SIG-M5 (cell line): ENCODE results near the gene MARK3.

Experiments used
- DNase-seq: peaks from one replicate; lab custom pipeline; 2025; lab: John Stamatoyannopoulos, UW

MARK3 gene

DNA sequence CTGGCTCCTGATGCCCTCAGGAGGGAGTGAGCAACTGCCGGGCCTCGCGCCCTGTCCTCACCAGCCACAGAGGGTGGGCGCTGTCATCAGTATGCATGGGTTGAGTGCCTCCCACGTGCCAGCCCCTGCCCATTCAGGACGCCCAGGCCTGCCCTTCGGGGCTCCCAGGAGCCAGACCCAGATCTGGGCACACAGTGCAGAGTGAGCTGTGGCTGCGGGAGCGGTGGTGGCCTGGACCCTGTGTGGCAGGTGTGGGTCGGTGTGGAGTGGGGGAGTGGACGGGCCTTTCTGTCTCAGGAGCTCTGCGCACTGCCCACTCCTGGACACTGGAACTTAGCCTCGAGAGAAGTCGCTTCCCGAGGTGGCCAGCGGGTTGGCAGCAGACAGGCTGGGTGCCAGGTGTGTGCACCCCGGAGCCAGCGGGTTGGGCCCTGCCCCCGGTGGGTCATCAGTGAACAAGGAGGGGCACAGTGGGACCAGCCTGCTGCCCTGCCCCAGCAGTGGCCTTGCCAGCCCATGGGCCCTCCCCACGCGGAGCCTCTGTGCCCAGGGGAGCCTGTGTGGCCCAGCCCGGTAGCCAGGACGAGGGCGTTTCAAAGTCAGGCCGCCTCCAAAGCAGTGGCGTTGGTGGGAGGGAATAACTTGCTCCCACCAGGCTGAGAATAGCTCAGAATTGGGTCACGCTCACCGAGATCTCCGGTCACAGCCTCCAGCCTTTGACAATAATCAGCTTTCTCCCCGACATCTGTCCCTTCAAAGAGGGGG is 153.3 kb downstream of the MARK3 start:
- no peak for DNase-seq

DNA sequence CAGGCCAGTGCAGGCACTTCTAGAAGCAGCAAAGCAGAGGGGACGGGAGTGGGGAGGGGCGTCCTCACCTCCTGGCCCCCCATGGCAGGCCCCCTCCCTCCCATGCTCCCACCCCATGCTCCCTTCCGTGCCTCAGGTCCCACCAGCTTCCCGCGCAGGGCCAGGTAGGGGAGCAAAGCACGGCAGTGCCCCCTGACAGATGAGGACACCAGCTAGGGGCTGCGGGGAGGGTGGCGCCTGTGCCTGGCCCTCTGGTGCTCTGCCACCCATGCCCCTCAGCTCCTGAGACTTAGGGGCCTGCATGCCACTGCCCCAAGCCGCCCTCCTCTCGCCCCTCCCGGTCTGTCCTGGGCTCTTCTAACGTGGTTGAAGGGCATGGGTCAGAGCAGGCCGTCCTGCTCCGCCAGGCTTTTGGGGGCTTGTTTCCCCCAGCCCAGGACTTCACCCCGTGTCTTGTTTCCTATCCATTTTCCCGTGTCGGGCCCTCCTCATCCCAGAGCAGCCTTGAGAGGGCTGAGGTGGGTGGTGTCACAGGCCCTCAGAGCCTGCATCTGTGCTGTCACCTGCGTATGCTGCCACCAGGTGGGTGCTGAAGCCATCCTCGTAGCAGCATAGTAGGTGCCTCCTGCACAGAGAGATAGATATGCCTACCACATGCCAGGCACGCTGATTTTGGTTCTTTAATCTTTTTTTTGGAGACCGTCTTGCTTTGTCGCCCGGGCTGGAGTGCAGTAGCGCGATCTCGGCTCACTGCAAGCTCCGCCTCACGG is 154.0 kb downstream of the MARK3 start:
- no peak for DNase-seq

DNA sequence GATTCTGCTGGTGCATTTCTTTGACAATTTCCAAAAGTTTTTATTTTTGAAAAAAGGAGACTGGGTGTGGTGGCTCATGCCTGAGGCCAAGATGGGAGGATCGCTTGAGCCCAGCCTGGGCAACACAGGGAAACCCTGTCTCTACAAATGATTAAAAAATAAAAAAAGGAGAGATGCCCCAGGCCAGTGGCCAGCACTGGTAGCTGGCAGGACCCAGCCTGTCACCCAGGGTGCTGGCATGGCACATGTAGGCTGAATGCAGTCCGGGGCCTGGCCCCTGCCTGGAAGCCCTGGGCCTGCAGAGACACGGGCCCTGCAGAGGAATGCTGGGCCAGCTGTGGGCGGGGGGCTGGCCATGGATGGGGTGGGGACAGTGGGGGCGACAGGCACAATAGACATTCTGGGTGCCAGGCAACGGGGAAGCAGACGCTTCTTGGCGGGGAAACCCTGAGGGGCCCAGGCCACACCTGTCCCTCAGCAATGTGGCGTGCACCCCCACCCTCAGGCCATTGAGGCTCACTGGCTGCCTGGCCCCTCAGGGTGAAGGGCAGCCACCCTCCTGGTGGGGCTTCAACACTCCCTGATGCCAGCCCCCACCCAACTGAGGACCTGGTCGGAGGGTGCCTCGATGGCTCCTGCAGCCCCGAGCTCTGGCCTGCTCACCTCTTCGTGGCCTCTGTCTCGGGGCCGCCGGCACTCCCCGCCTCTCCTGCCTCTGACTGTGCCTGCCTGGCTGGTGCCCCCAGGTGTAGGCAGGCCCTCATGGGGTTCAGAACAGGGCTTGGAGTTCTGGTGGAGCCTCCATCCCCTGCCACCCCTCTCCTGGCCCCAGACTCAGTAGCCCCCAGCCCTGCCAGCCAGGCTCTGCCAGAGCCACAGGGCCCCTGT is 155.8 kb downstream of the MARK3 start:
- DNase-seq = no peak

DNA sequence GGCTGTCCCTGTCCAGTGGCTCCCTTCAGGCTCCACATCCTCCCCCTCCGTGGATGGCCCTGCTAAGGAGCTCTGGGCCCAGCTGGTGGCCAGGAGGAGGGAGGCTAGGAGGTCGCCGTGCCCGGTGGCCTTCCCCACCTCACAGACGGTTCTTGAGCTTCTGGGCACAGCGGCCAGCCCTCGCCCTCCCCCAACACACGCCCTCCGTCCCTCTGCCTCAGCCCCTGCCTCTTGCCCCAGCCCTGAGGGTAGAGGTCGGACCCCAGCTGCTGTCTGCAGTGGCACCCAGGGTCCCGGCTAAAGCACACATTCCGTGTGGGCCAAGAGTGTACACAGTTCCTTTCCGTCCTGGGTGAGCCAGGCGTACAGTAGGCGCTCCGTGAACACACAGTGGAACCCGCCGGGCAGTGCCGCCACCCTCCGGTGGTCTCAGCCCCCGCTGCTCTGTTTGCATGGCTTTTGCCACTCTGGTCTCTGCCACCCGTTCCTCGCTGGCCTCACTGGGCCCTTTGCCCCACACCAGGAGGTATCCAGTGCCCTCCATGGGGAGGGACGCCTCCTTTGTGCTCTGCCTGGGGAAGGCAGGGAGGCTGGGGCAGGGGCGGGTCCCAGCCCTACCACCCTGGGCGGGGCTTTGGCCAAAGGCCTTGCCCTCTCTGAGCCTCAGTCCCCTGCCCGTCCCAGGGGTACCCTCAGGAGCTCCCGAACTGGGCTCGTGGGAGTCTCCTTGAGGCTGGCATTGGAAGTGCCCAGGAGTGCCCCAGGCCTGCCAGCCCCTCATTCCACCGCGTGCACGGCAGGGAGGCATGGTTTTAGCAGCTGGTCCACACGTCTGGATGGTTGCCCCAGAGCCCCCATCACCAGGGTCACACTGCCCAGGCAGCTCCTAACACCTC is 156.7 kb downstream of the MARK3 start:
- DNase-seq = no peak

DNA sequence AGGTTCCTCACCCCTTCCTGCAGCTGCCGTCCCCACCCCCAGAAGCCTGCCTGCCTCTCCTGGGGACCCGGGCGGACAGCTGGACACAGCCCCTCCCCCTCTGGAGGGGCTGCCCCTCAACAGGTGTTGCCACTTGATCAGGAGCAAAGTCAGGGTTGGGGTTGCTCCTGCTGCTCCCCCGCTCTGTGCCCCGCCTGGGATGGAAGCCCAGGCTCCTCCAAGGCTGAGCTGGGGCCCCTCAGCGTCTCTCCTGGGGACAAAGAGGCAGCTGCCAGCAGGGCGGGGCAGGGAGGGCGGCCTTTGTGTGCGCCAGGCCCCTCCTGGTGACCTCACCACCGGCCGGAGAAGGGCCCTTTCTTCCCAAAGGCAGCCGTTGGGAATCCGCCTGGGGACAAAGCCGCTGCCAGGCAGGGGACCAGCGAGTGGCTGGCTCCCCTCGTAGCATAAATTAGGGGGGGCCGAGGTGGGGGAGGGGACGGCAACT is 157.4 kb downstream of the MARK3 start:
- DNase-seq = no peak

DNA sequence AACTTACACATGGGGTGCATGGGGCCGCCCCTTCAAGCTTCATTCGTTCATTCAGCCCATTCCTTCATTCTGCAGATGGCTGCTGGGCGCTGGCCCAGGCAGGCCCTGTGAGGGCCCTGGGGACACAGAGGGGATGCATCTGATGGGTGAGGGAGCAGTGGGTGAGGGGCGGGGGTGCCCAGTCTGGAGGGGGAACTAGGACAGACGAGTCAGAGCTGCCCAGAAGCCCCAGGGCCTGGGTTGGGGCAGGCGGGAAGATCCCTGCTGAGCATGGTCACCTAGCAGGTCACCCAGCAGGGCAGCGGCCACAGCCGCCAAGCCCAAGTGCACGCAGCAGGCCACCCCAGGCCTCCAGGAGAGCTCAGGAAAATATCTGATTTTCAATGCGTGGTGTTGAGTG is 157.9 kb downstream of the MARK3 start:
- DNase-seq = no peak

DNA sequence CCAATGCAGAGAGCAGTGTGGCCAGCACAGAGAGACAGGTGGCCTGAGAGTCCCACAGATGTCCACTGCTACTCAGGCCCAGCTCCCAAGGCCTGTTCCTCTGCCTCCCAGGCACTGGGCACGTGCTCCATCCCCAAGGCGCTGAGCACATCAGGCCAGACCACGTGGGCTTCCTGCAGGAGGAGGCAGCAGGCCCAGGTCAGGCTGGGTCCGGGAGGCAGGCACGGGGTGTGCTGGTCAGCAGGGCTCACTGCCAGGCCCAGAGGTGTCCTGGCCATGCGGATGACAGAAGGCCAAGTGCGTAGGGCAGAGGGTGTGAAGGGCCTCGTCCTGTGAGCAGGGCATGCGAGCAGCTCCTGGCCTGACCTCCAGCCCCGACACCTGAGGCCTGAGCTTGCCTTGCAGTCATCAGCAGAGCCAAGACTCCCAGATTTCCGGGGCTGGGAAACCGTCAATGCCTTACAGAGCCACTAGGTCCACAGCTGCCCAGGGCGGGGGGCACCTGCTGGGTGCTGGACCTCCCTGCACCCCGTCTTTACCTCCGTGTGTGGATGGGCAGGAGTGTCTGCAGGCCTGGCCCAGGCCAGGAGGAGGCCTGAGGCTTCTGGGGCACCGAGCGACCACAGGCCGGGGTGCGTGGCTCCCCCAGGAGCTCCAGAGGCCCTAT is 158.6 kb downstream of the MARK3 start:
- DNase-seq = no peak

DNA sequence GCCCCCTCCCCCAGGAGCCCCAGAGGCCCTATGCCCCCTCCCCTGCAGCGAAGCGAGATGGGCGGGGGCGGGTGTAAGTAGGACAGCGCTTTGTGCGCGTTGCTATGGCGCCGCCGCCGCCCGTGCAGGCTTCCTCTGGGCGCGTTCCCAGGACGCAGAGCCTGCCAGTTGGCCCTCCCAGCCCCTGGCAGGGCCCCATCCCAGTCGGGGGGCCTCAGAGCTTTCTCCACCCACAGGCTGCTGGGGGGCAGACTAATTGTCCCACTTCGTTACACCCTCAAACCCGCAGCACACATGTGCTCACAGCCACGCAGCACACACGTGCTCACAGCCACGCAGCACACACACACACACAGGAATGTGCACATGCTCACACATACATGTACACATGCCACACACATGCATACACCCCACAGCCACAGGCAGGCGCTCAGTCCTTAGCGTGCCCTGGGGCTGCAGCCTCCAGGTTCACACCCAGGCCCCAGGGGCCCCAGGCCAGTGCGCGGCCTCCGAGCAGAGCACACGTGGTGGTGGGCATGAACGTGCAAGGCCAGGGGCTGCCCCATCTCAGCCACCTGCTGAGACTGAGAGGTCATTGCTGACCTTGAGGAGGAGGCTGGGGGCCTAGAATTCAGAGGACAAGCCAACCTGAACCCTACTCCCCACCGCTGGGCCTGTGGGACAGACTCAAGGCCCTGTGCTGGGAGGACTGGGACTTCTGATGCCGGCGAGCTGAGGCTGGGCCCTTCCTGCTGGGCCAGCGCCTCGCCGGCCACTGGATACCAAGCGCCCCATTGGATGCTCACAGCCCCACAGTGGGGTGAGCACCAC is 159.4 kb downstream of the MARK3 start:
- DNase-seq = no peak

DNA sequence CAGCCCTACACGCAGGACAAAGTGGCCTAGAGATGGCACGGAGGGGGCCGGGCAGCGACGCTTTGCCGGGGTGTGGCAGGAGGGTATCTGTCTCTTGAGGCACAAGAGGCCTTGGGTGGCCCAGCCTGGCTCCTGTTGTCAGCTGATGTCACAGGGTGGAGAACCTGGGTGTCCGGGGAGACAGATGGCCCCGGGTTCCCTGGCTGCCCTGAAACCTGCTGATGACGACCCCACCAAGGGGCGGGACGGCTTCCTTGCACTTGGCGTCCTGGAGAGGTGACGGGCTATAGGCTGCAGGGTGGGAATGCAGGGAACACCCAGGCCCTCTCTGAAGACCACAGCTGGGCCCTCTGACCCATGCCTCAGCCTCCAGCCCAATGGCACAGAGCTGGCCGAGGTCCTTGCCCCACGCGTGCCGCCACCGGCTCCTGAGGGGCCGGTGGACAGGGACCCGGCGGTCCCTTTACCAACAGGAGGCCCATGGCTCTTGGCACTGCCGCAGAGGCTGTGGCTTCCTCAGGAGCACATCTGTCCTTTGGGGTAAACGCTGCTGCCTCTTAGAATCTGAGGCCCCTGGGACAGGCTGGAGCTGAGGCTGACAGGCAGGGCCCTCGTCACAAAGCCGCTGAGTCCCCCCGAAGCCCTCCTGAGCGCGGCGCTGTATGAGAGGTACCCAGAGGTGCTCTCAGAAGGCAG is 160.2 kb downstream of the MARK3 start:
- no peak for DNase-seq

DNA sequence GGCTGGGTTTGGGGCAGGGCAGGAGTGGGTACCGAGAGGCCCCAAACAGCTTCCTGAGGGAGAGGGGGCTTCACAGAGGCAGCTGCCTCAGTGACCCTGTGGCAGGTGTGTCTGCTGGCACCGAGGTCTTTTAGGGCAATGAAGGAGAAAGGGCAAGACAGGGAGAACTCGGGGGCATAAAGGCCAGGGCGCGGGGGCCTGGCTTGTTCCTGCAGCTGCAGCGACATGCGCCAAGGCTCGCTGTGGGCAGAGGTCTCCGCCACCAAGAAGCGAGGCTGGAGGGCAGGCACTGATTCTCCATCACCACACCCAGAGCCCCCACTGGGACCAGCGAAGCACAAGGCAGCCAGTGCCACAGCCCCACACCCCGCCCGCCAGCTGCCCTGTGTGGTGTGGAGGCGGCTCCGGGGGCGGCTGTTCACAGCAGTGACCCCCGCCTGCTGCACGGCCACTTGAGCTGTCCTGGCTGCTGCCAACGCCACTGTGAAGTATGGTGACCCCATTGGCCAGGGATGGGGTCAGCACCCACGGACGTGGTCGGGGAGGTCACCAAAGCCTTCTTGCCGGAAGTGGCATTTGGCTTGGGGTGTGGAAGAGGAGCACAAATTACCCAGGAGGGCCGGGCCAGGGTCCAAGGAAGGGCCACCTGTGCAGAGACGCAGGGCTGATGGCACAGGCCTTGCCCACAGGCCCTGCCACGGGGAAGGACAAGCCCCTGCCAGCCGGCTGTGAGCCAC is 160.9 kb downstream of the MARK3 start:
- DNase-seq = no peak

DNA sequence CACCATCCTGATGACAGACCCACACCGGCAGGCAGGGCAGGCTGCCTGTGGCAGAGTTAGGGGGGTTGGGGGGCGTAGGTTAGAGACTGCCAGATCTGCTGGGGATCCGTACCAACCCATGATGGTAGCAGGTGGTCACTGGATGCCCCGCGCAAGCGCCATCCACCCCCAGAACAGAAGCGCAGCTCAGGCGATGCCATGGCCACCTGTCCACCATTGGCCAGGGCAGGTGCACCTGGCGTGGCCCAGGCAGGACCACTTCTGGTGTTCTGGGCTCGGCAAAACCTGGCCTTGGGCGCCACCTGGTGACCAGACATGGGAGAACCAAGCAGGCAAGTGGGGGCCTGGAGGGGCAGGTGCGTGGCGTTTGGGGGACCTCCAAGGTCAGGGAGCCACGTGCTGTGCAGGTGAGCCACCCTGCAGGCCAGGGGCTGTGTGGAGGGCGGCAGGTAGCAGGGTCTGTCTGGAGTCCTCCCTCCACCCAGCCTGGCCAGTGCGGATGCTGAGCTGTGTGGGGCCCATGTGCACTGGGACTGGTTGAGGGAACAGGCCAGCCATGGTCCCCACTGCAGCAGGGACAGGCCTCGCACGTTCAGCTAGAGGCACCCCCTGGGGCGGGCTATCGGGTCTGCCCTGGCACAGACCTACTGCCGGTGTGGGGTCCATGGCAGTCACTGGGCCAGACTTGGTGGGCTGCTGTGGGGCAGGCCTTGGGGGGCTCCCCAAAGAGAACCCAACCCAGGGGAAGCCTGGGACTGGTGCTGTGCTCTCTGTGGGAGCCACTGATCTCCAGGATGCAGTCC is 161.6 kb downstream of the MARK3 start:
- no peak for DNase-seq

DNA sequence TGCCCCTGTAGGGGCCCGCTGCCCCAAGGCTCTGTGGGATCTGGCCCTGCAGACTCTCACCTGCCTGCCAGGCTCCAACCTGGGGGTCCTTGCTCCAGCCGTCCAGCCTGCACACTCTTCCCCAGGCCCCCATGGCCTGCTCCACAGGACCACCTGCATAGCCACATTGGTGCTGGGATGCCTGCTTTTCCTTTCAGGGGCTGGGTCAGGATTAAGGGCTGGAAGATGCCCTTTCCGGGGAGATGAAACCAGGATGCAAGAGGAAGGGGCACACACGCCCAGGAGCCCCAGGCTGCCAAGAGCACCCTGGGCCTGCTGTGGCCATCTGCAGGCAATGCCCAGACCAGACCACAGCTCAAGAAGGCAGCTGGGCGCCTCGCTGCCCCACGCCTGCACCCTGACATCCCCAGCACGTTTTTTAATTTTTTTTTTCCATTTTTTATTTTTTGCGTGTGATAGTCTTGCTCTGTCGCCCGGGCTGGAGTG is 162.3 kb downstream of the MARK3 start:
- no peak for DNase-seq

DNA sequence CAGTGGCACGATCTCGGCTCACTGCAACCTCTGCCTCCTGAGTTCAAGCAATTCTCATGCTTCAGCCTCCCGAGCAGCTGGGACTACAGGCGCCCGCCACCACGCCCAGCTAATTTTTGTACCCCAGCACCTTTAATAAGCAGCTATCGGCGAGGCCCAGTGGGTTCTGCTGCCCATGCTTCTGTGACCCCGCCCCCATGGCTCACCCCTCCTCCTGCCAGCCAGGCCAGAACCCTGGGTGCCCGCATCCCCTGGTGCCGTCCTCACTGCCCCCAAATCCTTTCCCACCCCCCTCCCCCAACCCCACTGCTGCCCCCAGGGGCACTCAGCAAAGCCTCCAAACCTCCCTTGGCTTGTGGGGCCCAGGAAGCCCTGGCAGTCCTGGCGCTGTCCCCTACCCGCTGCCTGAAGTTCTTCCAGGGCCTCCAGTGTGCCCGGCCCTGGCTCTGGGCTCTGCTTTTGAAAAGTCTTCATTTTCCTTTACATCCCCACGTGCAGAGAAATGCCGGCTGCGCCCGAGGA is 162.8 kb downstream of the MARK3 start:
- DNase-seq = no peak

DNA sequence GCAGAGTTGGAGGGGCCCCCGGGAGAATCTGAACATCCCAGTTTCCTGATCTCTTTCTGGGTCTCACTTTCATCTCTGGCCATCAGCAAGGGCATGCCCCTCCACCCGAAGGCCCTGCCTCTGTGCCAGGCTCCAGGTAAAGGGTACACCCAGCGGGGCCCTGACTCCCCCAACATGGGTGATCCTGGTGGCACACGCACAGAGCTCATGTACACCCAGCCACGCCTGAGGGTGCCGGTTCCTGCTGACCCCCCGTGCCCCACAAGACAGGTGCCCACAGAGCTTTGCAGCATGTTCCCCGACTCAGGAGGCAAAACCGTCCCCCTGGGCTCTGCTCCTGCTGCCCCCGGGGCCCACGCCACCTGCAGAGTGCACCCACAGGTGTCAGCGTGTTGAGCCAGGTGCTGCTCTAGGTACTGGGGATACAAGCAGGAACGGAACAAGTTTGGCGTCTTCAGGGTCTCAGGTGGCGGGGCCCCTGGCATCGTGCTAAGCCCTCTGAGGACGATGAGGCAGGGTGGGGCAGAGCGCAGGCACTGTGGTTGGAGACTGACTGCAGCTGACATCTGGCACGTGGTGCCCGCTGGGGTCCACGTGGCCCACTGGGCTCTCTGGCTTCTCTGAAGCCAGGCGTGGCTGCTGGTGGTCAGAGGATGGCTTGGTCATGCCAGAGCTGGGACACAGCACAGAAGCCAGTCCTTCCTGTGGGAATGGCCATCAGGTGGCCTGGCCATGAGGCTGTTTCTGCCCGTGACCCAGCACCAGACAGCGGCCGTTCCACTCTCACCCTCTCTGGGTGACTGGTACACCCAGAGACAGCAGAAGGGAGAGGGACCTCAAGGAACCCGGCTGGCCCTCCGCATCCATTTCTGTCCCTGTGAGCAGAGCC is 163.5 kb downstream of the MARK3 start:
- no peak for DNase-seq

DNA sequence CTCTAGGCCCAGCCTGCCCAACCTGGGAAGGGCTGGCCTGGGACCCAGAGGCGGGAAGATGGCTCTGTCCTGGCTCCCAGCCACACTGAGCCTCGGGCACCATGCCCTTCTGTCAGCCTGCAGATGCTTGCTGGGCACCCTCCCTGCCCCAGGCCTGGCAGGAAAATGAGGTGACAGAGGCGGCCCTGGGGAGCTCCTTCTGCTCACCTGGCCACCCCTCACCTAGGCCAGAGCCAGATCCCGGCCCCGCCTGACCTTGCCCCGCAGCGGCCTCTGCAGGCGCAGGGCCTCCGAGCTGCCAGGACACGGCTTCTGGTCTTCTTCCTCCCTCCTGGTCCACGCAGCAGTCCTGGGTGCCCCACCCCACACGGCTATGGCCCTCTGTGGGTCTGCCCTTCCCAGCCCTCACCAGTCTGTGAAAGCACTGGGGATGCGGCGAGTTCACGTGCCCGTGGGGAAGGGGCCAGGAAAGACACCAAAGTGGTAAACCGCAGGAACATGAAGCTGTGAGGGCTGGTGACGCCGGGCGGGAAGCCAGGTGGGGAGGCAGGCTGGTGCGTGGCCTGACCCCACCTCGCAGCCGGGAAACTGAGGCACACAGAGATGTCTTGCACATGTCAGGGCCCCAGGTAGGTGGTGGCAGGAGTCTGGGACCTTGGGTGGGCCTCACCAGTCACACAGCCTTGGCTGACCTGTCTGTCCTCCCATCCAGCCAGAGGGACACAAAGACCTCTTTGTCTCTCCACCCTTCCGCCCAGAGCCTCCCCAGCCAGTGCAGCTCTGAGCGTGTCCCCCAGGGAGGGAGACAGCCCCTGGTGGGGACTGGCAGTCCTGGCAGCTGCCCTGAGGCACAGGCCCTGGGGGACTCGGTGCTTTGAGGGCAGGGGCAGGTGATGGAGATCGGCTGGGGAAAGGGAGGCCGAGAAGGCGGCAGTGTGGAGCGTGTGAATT is 164.4 kb downstream of the MARK3 start:
- no peak for DNase-seq
